NB4 (cell line): Measurements from ENCODE around the gene PPFIBP2.

Experiments
- CTCF ChIP-seq: IDR thresholded peaks from one replicate; pipeline ENCODE4 v1.5.1; 2012; ENCODE audit warnings: low read depth, low read length
- POLR2A ChIP-seq: IDR thresholded peaks from 2 replicates; pipeline ENCODE4 v1.6.1; 2011; ENCODE audit warnings: mild to moderate bottlenecking; ENCODE audit not compliant: insufficient read length; ENCODE audit errors: extremely low read depth
- TF ChIP-seq, protein P1 (sequence below): IDR thresholded peaks from 2 replicates; pipeline ENCODE4 v1.6.1; 2011; ENCODE audit warnings: low read depth, low read length

DNA sequence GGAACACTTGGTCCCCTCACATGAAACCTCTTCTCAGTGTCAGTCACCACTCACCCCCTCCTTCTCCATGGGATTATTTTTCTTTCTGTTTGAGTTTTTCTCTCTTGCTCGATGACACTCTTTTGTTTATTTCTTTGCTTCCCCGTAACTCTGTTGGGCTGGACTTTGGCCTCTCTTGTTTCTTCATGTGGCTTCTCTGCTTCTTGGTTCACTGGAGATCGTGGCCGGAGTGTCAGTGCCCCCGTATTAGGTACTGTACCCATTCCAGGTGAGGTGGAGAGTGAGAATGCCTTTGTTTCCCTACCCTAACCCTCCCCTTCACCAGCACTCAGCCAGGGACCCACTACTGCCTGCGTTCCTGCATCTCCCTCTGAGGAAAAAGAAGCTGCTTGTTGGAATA is 127.0 kb downstream of the PPFIBP2 start:
- TF ChIP-seq CTCF (no peak), POLR2A (no peak)
- TF ChIP-seq, protein P1, sequence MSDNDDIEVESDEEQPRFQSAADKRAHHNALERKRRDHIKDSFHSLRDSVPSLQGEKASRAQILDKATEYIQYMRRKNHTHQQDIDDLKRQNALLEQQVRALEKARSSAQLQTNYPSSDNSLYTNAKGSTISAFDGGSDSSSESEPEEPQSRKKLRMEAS = no peak
